Daoy (cell line): ENCODE results near the gene MRGPRX1. TPM values are rescaled to one million over a fixed set of nuclear protein-coding genes. Genes with fewer than 3 reads are reported as not detected.

Experiments used
- total RNA-seq: library from RNA; depleted of rRNA; stranded (reverse); fragments of >200 nt; shearing (Covaris generic); gene quantifications from 2 replicates; pipeline ENCODE4 v1.2.3, GENCODE V29; 2014; rRNA removed

The MRGPRX1 gene
- total RNA-seq, 1 experiment from 2014 or later: not detected

Other genes with a start within 250 kb of the MRGPRX1 start
- 0.40 and 0.65 TPM in 2 replicates for gene TMEM86A, start 240.6 kb downstream of the MRGPRX1 start, total RNA-seq
- not detected in 2 replicates for gene IGSF22, start 213.2 kb downstream of the MRGPRX1 start, total RNA-seq
- 0.29 TPM in 1 of 2 replicates, not detected in the other for gene PTPN5, start 147.6 kb downstream of the MRGPRX1 start, total RNA-seq
- not detected in 2 replicates for gene MRGPRX2, start 121.3 kb upstream of the MRGPRX1 start, total RNA-seq
- 20.2 and 23.7 TPM in 2 replicates for gene ZDHHC13, start 177.8 kb upstream of the MRGPRX1 start, total RNA-seq